ENCODE results near the gene MFAP1. TPM values are rescaled to one million over a fixed set of nuclear protein-coding genes. Genes with fewer than 3 reads are reported as not detected.

The MFAP1 gene
- polyA plus RNA-seq, 1 donor from 2014 or later = 37.7 TPM

DNA sequence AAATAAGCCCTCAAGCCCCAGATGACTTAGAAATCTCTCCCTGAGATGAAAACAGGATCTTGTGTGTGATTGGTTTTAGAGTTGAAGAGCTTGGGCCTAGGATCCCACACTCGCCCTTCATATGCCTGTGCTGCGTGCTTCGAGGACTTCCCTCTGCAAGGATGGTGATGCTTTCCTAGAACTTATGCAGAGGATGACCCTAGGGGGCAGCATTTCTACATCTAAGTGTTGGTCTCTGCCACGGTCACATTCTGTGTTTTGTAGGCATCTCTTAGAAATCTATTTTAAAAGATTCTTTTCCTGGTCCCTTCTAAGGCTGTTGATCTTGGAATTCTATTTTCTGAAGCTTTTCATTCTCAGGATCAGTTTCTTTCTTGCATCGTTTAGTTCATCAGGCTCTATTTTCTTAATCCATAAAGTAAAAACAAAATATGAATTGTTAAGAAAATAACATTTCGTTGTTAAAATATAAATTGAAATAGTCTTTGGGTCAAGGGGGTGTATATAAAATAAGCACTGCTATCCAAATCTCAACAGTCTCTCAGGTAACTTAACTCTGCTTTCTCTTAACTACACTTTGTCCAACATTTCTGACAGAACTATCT, 48.0 kb upstream of the MFAP1 start:
- TF ChIP-seq, protein P1, sequence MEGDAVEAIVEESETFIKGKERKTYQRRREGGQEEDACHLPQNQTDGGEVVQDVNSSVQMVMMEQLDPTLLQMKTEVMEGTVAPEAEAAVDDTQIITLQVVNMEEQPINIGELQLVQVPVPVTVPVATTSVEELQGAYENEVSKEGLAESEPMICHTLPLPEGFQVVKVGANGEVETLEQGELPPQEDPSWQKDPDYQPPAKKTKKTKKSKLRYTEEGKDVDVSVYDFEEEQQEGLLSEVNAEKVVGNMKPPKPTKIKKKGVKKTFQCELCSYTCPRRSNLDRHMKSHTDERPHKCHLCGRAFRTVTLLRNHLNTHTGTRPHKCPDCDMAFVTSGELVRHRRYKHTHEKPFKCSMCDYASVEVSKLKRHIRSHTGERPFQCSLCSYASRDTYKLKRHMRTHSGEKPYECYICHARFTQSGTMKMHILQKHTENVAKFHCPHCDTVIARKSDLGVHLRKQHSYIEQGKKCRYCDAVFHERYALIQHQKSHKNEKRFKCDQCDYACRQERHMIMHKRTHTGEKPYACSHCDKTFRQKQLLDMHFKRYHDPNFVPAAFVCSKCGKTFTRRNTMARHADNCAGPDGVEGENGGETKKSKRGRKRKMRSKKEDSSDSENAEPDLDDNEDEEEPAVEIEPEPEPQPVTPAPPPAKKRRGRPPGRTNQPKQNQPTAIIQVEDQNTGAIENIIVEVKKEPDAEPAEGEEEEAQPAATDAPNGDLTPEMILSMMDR (IDR thresholded peaks at IDR 0.05; ENCODE audit: poor library complexity, severe bottlenecking) = peak; percentile 79
- TF ChIP-seq TAF1 (IDR thresholded peaks at IDR 0.05; ENCODE audit: low read depth) (no peak), RAD21 (conservative IDR thresholded peaks at IDR 0.05) (peak; percentile 82), SMC3 (conservative IDR thresholded peaks at IDR 0.05; ENCODE audit: poor library complexity) (peak; percentile 76)
- Histone ChIP-seq H4K20me1 (ENCODE audit: insufficient read depth) (no peaks in the 10 kb centered on the region), H3K79me2 (replicated peaks; ENCODE audit: insufficient read depth, low read length) (no peaks in the 10 kb centered on the region), H3F3A (ENCODE audit: insufficient read depth, low read length, poor library complexity, severe bottlenecking) (no peaks in the 10 kb centered on the region), H3K9me2 (ENCODE audit: insufficient read depth, low read length) (no peaks in the 10 kb centered on the region), H3K27me3 (ENCODE audit: insufficient read depth, low read depth, low read length) (no peaks in the 10 kb centered on the region), H3K4me3 (ENCODE audit: low read length) (no peak overlapping the region), H3K27ac (ENCODE audit: low read length) (no peak overlapping the region), H3K36me3 (ENCODE audit: insufficient read depth, low read length) (no peaks in the 10 kb centered on the region), H3K9me3 (ENCODE audit: low read length) (no peaks in the 10 kb centered on the region), H3K4me2 (ENCODE audit: low read length) (no peak overlapping the region), H2AFZ (ENCODE audit: low read depth, low read length) (no peak overlapping the region), H3K9ac (ENCODE audit: low read length) (no peak overlapping the region)

DNA sequence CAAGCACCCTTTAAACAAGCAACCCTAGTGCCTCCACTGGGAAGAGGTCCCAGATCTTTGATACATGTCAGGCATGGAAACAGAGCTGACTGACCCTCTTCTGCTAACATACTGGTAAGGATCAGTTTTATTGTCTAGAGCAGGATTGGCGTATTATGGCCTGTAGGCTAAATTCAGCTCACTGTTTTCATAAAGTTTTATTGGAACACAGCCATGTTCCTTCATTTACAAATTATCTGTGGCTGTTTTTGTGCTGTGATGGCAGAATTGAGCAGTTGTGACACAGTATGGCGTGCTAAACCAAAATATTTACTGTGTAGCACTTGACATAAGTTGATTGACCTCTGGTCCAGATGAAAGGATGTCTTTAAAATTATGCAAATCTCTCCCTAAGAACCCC, 47.3 kb upstream of the MFAP1 start:
- H2AFZ ChIP-seq (ENCODE audit: low read depth, low read length) = no peak overlapping the region
- TF ChIP-seq, protein P2, sequence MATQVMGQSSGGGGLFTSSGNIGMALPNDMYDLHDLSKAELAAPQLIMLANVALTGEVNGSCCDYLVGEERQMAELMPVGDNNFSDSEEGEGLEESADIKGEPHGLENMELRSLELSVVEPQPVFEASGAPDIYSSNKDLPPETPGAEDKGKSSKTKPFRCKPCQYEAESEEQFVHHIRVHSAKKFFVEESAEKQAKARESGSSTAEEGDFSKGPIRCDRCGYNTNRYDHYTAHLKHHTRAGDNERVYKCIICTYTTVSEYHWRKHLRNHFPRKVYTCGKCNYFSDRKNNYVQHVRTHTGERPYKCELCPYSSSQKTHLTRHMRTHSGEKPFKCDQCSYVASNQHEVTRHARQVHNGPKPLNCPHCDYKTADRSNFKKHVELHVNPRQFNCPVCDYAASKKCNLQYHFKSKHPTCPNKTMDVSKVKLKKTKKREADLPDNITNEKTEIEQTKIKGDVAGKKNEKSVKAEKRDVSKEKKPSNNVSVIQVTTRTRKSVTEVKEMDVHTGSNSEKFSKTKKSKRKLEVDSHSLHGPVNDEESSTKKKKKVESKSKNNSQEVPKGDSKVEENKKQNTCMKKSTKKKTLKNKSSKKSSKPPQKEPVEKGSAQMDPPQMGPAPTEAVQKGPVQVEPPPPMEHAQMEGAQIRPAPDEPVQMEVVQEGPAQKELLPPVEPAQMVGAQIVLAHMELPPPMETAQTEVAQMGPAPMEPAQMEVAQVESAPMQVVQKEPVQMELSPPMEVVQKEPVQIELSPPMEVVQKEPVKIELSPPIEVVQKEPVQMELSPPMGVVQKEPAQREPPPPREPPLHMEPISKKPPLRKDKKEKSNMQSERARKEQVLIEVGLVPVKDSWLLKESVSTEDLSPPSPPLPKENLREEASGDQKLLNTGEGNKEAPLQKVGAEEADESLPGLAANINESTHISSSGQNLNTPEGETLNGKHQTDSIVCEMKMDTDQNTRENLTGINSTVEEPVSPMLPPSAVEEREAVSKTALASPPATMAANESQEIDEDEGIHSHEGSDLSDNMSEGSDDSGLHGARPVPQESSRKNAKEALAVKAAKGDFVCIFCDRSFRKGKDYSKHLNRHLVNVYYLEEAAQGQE (IDR thresholded peaks at IDR 0.05; ENCODE audit: borderline replicate concordance) = no peak
- TF ChIP-seq, protein P1 (IDR thresholded peaks at IDR 0.05; ENCODE audit: poor library complexity, severe bottlenecking) = no peak
- no peak for TF ChIP-seq EP300 (conservative IDR thresholded peaks at IDR 0.05; ENCODE audit: poor library complexity, severe bottlenecking)
- no peak for TF ChIP-seq POLR2AphosphoS5 (IDR thresholded peaks at IDR 0.05)
- TF ChIP-seq RAD21 (conservative IDR thresholded peaks at IDR 0.05) = no peak
- TF ChIP-seq EZH2 (IDR thresholded peaks at IDR 0.05; ENCODE audit: borderline replicate concordance, insufficient read depth, low read length, poor library complexity, severe bottlenecking) = no peak
- TF ChIP-seq MXI1 (conservative IDR thresholded peaks at IDR 0.05; ENCODE audit: poor library complexity, severe bottlenecking) = no peak
- H3K9me2 ChIP-seq (ENCODE audit: insufficient read depth, low read length) = no peaks in the 10 kb centered on the region
- H3F3A ChIP-seq (ENCODE audit: insufficient read depth, low read length, poor library complexity, severe bottlenecking) = no peaks in the 10 kb centered on the region
- no peaks in the 10 kb centered on the region for H4K20me1 ChIP-seq (ENCODE audit: insufficient read depth)
- no peak overlapping the region for H3K4me3 ChIP-seq (ENCODE audit: low read length)
- no peak overlapping the region for H3K4me2 ChIP-seq (ENCODE audit: low read length)
- no peaks in the 10 kb centered on the region for H3K27me3 ChIP-seq (ENCODE audit: insufficient read depth, low read depth, low read length)
- no peaks in the 10 kb centered on the region for H3K9me3 ChIP-seq (ENCODE audit: low read length)
- no peaks in the 10 kb centered on the region for H3K36me3 ChIP-seq (ENCODE audit: insufficient read depth, low read length)
- H3K9ac ChIP-seq (ENCODE audit: low read length) = no peak overlapping the region
- no peaks in the 10 kb centered on the region for H3K79me2 ChIP-seq (replicated peaks; ENCODE audit: insufficient read depth, low read length)
- H3K27ac ChIP-seq (ENCODE audit: low read length) = no peak overlapping the region

All from neural cell (in vitro differentiated cells).